ENCODE results near the gene ABTB2. TPM values are rescaled to one million over a fixed set of nuclear protein-coding genes. Genes with fewer than 3 reads are reported as not detected.

The ABTB2 gene
- total and polyA plus RNA-seq, 2 of the 8 experiments (the other 6 are each of a cell fraction or from before 2014, with no cell fraction given) = 7.7 to 10.2 TPM

DNA sequence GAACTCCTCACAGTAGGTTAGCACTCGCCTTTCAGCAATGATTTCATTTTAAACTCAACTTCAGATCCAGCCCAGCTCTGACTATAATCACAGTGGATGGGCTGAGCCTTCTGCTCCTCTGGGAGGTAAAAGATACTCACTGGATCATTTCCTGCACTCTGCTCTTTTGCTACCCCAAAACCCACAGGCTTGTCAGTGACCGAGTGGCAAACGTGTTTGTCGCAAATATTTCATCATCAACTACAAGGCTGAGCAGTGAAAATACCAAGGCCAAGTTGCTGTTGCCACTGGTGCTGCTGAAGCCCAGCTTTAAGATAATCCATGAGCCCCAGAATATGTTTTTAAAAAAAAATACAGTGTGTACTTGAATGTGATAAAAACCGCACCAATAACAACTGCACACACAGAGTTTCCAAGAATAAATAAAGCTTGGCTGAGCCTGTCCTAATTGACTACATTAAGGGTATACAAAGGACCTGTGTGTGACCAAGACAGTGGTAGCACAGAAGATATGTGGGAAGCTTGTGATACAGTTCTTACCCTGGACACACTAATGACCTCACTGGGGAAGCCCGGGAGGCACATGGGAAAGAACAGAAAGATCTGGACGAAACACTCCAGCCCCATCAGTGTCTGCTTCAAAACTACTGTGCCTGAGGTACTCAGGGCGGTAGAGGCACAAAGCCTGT, 41.3 kb downstream of the ABTB2 start (continued):
- TF ChIP-seq HDAC6 (IDR thresholded peaks at IDR 0.05; ENCODE audit: low read depth, low read length) (no peak), CBX5 (IDR thresholded peaks at IDR 0.05; ENCODE audit: low read depth, low read length) (no peak)
- TF ChIP-seq, protein P1, sequence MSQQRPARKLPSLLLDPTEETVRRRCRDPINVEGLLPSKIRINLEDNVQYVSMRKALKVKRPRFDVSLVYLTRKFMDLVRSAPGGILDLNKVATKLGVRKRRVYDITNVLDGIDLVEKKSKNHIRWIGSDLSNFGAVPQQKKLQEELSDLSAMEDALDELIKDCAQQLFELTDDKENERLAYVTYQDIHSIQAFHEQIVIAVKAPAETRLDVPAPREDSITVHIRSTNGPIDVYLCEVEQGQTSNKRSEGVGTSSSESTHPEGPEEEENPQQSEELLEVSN (IDR thresholded peaks at IDR 0.05) = no peak
